RWPE2 (cell line): ENCODE results near the gene HDAC3.
"Not testable (repeated sequence)": the region's sequence is repeated elsewhere in the genome, so short reads cannot be mapped to it uniquely, and the experiment has no call there.

Source experiments
- ATAC-seq: fragments of 200-7000 bp; cut with Tn5 transposase; 3 replicates; pipeline ENCODE4 v1.9.1; 2021; ENCODE audit warnings: low read depth
- DNase-seq: peaks from one replicate; pipeline ENCODE4 v3.0.0-alpha.2; 2020; ENCODE audit warnings: low spot score
- H3K27ac ChIP-seq: fragments of 450-650 bp; 2 replicates; pipeline ENCODE4 v1.5.1; 2017; ENCODE audit warnings: mild to moderate bottlenecking; ENCODE audit not compliant: poor library complexity, severe bottlenecking
- H3K27me3 ChIP-seq: fragments of 250-450 bp; sonication (Bioruptor Pico); 2 replicates; pipeline ENCODE4 v1.5.1; 2021; ENCODE audit warnings: mild to moderate bottlenecking, moderate library complexity; ENCODE audit not compliant: insufficient read depth, poor library complexity, severe bottlenecking
- H3K36me3 ChIP-seq: fragments of 250-450 bp; sonication (Bioruptor Pico); 2 replicates; pipeline ENCODE4 v1.5.1; 2020; ENCODE audit warnings: low read depth, mild to moderate bottlenecking, moderate library complexity
- H3K4me1 ChIP-seq: fragments of 250-450 bp; sonication (Bioruptor Pico); 2 replicates; pipeline ENCODE4 v1.5.1; 2021; ENCODE audit warnings: mild to moderate bottlenecking, moderate library complexity; ENCODE audit not compliant: insufficient read depth, poor library complexity, severe bottlenecking
- H3K4me3 ChIP-seq: fragments of 250-450 bp; sonication (Bioruptor Pico); 2 replicates; pipeline ENCODE4 v1.5.1; 2021; ENCODE audit warnings: mild to moderate bottlenecking, moderate library complexity; ENCODE audit not compliant: severe bottlenecking
- H3K9me3 ChIP-seq: fragments of 250-450 bp; sonication (Bioruptor Pico); 2 replicates; pipeline ENCODE4 v1.5.1; 2021; ENCODE audit warnings: mild to moderate bottlenecking, moderate library complexity; ENCODE audit not compliant: severe bottlenecking
- TF ChIP-seq, protein P1 (sequence below): fragments of 450-650 bp; IDR thresholded peaks from one replicate; pipeline ENCODE4 v1.5.1; 2017; ENCODE audit warnings: mild to moderate bottlenecking, moderate library complexity; ENCODE audit not compliant: poor library complexity, severe bottlenecking

Gene HDAC3

DNA sequence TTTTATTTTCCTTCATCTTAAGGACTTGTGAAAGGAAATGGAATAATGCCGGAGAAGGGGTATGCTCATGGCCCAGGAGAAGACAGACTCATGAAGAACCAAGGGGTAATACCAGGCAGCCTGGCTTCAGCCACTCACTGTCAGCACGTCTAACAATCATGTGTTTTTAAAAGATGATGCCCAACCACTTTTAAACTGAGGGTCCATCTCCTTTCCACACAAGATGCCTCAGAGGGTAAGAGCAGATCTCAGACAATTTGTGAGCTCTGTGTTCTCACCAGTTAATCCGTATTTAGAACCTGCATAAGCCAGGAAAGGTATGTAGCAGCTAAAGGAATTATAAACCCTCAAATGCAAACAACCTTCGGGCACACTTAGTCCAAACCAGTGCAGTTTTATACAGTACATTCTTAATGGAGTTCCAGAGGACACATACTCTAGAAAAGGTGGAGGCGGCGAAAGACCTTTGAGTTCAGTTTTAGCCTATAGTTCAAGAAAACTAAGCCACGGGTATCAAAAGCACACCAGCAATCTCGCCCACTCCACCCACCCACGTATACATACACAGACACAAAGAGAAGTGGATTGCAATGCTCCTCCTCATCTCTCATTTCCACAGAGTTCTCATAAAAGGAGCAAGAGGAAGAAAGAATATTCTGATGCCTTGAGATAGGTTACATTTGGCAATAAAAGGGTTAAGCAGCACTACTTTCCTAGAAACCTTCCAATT, 20.5 kb downstream of the HDAC3 start:
- H3K4me3 ChIP-seq = no peak overlapping the region
- H3K27me3 ChIP-seq = no peaks in the 10 kb centered on the region
- H3K9me3 ChIP-seq = no peaks in the 10 kb centered on the region
- DNase-seq (no peak), ATAC-seq (no peak)
- H3K36me3 ChIP-seq = peaks cover 64% of the 10 kb centered on the region
- peaks cover 11% of the 10 kb centered on the region for H3K4me1 ChIP-seq
- TF ChIP-seq, protein P1, sequence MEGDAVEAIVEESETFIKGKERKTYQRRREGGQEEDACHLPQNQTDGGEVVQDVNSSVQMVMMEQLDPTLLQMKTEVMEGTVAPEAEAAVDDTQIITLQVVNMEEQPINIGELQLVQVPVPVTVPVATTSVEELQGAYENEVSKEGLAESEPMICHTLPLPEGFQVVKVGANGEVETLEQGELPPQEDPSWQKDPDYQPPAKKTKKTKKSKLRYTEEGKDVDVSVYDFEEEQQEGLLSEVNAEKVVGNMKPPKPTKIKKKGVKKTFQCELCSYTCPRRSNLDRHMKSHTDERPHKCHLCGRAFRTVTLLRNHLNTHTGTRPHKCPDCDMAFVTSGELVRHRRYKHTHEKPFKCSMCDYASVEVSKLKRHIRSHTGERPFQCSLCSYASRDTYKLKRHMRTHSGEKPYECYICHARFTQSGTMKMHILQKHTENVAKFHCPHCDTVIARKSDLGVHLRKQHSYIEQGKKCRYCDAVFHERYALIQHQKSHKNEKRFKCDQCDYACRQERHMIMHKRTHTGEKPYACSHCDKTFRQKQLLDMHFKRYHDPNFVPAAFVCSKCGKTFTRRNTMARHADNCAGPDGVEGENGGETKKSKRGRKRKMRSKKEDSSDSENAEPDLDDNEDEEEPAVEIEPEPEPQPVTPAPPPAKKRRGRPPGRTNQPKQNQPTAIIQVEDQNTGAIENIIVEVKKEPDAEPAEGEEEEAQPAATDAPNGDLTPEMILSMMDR = no peak
- no peak overlapping the region for H3K27ac ChIP-seq

DNA sequence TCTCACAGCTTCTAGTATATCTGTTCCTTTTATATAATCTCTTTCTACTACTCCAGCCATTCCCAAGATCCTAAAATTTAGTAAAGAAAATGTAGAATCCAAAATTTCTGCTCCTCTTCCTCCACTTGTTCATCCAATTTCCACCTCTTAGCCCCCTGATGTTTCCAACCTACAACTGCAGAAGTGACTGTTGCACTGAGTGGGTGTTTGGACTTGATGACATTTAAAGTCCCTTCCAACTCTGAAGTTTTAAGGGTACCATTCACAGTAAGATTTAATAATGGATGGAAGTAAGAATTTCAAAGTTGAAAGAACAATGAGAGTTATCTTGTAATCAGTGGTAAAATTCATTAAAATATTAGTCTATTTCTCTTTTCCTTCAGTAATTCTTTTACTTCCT, 23.3 kb downstream of the HDAC3 start:
- no peaks in the 10 kb centered on the region for H3K9me3 ChIP-seq
- H3K4me1 ChIP-seq = peaks cover 11% of the 10 kb centered on the region
- no peaks in the 10 kb centered on the region for H3K27me3 ChIP-seq
- H3K4me3 ChIP-seq = no peak overlapping the region
- DNase-seq (no peak), ATAC-seq (no peak)
- peaks cover 72% of the 10 kb centered on the region for H3K36me3 ChIP-seq
- no peak overlapping the region for H3K27ac ChIP-seq
- TF ChIP-seq, protein P1 = no peak

DNA sequence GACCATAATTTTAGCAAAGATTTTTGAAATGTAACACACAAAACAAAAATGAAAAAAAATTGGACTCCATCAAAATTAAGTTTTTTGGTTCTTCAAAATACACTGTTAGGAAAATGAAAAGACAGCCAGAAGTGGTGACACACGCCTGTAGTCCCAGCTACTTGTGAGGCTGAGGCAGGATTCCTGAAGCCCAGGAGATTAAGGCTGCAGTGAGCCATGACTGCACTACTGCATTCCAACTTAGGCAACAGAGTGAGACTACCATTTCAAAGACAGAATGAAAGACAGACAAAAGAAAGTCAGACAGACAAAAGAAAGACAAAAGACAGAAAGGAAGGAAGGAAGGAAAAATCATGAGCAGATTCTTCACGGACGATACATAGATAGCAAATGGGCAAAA, 25.4 kb downstream of the HDAC3 start:
- no peak overlapping the region for H3K27ac ChIP-seq
- peaks cover 15% of the 10 kb centered on the region for H3K4me1 ChIP-seq
- H3K9me3 ChIP-seq = no peaks in the 10 kb centered on the region
- DNase-seq (no peak), ATAC-seq (no peak)
- TF ChIP-seq, protein P1 = no peak
- H3K36me3 ChIP-seq = peaks cover 63% of the 10 kb centered on the region
- no peak overlapping the region for H3K4me3 ChIP-seq
- H3K27me3 ChIP-seq = no peaks in the 10 kb centered on the region

DNA sequence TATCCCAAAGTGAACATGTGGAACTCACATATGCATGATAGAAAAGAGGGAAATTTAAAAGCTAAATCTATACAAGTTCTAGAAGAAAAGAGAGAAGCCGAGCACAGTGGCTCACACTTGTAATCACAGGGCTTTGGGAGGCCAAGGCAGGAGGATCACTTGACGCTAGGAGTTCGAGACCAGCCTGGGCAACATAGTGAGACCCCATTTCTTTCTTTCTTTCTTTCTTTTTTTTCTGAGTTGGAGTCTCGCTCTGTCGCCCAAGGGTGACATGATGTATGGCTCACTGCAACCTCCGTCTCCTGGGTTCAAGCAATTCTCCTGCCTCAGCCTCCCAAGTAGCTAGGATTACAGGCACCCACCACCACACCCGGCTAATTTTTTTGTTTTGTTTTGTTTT, 26.7 kb downstream of the HDAC3 start:
- not testable (repeated sequence) for H3K27ac ChIP-seq, H3K4me3 ChIP-seq

DNA sequence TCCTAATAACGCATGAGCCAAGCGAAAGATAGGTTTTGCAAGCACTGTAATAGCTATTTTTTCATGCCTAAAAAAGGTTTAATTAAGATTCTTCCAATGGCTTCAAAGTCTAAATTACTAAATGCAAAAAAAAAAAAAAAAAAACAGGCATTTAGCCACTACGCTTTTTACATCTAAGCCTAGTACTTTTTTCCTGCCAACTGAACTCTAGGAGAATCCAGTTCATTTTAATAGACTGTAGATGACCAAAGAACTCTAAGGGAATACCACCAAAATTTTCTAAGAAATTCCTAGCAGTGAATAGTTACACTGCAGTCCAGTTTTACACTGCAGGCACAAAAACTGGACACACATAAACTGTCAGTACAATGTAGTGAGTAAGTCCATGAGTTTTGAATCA, 27.6 kb downstream of the HDAC3 start:
- Histone ChIP-seq H3K27ac (peak overlapping the region; percentile 4), H3K9me3 (no peaks in the 10 kb centered on the region), H3K4me3 (no peak overlapping the region), H3K27me3 (no peaks in the 10 kb centered on the region), H3K36me3 (peaks cover 56% of the 10 kb centered on the region), H3K4me1 (peaks cover 36% of the 10 kb centered on the region)
- TF ChIP-seq, protein P1 = no peak
- DNase-seq (no peak), ATAC-seq (no peak)

More for the DNA sequence above, 26.7 kb downstream of the HDAC3 start:
- not testable (repeated sequence) for DNase-seq, H3K27me3 ChIP-seq, ATAC-seq, H3K9me3 ChIP-seq
- Histone ChIP-seq H3K36me3 (peaks cover 56% of the 10 kb centered on the region), H3K4me1 (peaks cover 28% of the 10 kb centered on the region)
